Embryonic facial prominence (tissue), 1 donor: ENCODE measurements around the gene CAMTA1.

Experiments used
- DNase-seq: peaks from one replicate; pipeline ENCODE4 v3.0.0-alpha.2; 2016; ENCODE audit errors: extremely low spot score

Gene CAMTA1

DNA sequence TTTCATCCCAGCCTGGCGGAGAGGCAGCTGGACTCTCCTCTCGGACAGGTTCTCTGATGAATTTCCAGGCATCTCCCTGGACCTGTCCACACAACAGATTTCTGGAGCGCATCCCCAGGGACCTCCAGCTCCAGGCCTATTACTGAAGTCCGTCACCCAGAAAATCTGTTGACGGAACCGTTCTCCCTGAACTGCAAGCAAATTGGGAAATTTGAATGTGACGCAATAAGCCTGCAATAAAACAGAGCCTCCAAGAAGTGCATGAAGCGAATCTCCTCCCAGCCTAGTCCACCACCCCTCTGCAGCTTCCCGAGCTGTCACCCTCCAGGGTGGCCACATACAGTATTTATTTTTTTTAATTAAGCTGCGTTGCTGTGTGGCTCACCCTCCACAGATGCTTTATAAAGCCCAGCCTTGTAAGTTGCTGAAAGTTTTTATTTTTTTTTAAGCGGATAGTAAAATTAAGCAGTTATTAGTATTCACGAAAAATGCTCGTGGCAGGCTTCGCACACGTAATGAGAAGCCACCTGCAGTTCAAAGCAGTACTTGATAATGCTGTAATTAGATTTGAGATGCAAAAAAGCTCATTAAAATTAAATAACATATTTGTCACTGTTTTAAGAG lies 173.3 kb downstream of the CAMTA1 start:
- DNase-seq = no peak

DNA sequence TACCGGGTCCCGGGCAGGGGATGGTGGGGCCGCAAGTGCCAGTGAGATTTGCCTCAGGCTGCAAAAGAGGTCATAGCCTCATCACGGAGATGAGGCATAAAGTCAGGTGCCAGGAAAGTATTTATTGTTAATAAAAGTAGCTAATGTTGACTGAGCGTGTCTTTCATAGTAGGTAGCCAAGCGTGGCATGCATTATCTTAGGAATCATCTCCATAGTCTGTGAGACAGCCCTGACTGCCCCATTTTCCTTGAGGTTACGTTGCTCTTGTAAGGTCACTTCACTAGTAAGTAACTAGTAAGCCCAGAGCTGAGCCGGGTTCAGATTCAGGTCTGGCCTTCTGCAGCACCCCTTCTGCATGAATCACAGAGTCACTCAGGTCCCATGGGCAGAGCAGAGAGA lies 174.2 kb downstream of the CAMTA1 start:
- DNase-seq = no peak

DNA sequence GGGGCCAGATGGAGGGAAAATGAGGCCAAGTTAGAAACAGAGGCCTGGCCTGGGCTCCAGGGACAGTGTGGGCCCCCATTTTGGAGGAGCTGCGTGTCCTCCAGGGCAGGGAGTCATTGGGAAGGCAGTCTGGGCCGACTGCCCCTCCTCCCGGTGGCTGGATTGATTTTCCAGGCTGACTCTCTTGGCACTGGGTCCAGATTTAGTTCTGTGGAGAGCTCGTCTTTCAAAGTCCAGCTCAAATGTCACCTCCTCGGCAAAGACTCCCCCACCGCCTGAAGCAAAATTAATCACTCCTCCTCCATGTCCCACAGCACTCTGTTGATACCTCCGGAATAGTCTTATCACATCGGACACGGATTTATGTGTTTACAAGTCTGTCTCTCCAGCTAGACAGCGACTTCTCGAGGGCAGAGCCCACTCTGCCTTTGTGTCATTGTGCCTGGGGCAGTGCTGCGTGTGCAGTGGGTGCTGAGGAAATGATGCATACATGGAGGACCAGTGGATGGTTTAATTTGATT lies 175.1 kb downstream of the CAMTA1 start:
- peak; percentile 26 for DNase-seq

DNA sequence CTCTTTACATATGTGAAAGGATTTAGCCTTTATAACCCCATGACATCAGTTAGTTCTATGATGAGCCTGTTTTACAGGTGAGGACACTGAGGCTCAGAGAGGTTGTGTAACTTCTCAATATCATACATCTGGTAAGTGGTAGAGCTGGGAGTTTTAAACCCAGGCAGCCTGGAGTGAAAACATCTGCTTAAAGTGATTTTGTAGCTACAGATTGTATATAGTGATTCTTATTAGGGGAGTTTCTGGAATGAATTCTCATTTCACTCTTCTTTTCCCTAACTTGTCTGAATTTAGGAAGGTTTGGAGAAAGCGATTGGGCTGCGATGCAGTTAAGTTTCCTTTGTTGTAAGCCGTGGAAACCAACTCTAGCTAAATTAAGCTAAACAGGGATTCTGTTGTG lies 175.6 kb downstream of the CAMTA1 start:
- no peak for DNase-seq

DNA sequence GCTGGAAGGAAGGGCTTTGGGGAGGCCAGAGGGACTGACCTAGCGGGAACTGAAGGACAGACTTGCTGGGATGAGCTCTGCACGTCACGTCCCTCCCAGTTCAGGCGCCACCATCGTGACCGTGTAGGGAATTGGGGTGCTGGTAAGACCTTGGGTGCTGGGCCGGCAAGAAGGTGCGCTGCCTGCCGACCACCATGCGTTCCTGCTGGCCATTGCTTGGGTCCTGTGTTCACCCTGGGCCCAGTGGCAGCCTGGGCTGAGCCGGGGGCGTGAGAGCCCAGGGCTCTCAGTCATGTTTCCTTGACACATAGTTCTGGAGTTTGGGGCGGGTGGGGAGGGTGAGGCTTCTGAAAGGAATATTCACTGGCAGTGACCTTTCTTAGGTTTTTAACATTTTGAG lies 176.0 kb downstream of the CAMTA1 start:
- no peak for DNase-seq

DNA sequence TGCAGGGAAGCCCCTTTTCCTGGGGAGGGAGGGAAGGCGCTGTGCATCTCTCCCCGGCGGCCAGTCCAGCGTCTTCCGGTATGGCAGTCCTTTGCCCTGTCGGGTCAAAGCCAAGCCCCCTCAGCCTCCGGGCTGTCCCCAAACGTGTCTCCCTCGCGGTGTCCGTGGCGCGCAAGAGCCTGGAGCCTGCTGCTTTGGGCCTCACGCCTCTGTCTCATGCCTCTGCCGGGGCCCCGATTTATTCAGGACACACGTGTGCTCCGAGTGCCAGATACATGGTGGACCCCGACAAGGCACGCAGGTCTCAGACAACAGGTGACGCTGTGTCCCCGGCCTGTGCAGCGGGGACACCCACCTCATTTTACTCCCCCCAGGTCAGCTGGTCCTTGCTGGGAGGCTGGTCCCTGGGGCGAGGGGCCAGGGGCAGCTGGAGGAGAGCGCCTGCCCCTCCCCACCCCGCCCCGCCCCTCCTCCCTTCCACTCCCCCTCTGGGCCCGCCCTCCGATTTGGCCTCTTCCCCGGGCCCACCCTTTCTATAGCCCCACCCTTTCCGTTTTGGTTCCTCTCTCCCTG lies 176.7 kb downstream of the CAMTA1 start:
- no peak for DNase-seq

DNA sequence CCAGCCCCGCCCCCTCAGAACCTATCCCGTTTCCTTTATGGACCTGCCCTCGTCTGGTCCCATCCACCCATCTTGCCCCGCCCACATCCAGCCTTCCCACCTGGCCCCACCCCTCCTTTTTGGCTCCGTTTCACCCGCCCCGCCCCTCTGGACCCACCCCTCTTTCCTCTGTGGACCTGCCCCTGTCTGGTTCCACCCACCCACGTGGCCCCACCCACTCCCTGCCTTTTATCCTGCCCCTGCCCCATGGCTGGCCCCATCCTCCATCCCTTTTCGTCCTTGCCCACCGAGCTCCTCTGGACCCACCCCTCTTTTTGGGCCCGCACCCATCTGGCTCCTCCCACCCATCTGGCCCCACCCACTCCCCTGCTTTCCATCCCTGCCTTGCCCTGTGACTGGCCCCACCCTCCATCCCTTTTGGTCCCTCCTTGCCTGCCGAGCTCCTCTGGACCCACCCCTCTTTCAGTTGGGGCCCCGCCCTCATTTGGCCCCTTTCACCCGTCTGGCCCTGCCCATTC lies 177.3 kb downstream of the CAMTA1 start:
- DNase-seq = peak; percentile 29

DNA sequence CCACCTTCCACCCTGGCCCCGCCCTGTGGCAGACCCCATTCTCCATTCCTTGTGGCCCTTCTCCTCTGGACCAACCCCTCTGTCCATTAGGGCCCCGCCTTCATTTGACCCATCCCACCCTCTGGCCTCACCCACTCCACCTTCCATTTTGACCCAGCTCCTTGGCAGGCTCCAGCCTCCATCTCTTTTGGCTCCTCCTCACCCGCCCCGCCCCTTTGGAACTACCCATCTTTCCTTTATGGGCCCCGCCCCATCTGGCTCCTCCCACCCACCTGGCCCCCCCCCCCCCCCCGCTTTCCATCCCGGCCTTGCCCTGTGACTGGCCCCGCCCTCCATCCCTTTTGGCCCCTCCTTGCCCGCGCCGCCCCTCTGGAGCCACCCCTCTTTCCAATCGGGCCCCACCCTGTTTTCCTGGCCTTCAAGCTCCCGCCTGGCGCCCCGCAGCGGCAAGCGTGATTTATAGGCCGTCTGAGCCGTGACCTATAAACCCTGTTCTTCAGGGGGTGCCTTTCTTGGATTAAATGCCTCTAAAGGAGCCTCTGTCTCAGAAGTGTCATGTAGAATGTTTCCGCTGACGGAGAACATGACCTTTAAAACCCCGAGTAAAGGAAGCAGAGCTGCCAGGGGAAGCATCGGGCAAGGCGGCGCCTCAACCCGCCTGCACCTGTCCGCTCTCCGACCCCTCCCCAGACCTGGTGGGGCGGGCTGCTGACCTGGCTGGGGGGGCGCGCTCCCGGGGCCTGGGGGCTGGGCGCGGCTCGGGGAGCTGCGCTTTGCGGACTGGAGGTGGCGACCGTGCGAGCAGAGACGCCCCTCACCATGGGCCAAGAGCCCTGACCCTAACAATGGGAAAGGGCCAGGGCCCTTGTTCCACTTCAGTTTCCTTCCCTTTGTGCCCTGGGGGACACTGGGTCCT lies 178.0 kb downstream of the CAMTA1 start:
- no peak for DNase-seq

DNA sequence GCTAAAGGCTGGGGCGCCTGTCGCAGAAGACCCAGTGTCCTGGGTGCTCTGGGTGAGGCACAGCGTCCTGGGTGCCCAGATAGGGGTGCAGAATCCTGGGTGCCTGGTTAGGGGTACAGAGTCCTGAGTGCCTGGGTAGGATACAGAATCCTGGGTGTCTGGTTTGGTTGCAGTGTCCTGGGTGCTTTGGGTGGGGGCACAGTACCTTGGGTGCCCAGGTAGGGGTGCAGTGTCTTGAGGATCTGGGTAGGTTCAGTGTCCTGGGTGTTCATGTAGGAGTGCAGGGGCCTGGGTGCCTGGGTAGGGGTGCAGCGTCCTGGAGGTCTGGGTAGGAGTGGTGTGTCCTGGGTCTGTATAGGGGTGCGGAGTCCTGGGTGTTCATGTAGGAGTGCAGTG lies 178.7 kb downstream of the CAMTA1 start:
- no peak for DNase-seq

DNA sequence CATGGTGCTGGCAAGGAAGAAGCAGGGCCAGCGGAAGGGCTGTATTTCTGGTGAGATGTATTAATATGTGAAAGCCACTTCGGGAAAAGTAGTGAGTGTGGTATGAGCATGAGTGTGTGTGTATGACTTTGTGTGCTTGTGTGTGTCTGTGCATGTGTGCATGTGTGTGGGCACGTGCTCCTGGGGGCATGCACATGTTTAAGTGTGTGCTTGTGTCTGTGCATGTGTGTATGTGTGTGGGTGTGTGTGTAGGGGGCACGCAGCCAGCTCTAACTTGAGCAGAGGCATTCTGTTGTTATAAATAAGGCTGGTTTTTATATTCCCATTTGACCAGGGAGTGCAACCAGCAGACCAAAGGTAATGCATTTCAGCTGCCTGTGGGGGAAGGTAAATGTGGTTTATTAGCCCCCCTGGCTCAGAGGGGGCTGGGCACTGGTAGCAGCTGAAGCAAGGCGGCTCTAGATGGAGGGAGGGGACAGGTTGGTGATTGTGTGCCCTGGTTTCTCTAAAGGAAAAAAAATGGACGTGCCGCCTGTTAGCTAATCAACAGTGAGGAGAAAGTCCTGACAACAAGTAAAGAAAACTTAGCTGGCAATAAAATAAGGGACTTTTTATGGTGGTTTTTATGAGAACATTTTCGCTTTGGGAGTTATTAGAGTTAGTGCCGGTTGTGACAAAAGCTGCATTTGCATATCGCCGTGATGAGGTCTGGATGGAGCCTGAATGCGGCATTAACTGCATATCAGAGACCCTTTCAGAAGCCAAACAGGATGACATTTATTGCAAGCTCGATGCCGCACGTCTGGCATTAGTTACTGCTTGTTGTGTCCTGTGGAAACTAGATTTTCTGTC lies 180.1 kb downstream of the CAMTA1 start:
- DNase-seq = no peak

DNA sequence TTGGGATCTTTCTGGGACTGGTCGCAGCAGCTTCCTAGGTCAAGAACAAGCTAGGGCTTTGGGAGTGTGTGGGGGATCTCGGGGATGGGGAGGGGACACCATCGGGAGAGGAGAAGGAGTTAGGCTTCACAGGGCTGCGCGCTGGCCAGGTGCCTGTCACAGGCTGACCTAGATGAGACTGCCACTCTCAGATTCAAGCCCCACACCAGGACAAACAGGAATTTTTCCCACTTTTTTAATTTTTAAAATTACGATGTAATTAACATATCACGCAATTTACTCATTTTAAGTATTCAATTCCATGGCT lies 180.6 kb downstream of the CAMTA1 start:
- DNase-seq = no peak

DNA sequence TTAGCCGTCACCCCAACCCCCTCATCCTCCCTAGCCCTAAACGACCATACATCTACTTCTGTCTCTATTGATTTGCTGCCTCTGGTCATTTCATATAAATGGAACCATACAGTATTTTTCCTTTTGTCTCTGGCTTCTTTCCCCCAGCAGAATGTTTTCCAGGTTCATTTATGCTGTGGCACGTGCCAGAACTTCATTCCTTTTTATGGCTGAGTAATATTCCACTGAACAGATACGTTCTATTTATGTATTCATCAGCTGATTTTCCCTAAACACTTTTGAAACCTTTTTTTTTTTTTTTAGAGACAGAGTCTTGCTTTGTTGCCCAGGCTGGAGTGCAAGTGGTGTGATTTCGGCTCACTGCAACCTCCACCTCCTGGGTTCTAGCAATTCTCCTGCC lies 181.1 kb downstream of the CAMTA1 start:
- no peak for DNase-seq

DNA sequence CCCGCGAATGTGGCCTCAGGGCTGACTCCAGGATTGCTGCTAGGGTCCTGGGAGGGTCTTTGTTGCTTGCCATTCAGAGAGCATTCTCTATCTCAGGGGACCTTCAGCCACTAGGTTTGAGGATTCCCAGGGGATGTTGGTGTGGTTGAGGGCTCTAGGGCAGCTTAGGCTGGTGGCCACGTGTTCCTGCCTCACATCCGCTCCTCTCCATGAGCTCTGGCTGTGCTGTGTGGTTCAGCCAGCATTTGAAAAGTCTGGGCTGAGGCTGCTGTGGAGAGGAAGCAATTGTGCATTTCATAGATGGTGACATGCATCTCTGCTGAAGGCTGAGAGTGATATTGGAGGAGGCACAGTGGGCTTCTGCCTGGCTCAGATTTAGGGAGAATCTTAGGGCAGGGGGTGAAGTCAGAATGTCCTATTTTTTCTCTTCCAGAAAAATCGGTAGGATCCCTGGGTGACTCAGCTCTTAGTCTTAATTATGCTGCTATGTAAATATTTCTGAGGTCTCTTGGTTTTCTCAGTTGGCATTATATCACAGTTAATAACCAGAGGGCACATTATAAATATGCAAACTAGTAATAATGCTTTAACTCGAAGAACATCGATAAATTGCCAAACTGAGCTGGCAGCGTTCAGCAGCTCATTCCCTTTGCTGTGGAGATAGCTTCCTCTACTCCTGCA lies 182.3 kb downstream of the CAMTA1 start:
- DNase-seq = no peak

DNA sequence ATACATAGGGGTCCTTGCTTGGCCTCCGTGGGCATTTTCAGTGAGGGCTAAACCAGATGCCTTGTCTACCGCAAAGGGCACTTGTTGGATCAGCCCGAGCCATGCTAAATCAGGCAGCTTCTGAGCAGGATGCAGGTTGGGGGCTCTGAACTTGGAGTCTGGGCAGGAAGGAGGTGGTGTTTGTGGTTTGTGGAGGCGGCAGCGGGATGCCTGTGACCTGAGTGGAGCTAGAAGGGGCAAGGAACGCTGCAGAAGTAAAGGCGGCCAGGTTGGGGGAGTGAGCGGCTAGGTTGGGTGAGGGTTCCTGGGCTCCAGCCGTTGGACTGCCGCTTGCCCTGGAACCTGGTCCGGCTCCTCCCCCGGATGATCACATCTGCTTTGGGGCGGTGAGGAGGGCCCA lies 183.9 kb downstream of the CAMTA1 start:
- DNase-seq = no peak

DNA sequence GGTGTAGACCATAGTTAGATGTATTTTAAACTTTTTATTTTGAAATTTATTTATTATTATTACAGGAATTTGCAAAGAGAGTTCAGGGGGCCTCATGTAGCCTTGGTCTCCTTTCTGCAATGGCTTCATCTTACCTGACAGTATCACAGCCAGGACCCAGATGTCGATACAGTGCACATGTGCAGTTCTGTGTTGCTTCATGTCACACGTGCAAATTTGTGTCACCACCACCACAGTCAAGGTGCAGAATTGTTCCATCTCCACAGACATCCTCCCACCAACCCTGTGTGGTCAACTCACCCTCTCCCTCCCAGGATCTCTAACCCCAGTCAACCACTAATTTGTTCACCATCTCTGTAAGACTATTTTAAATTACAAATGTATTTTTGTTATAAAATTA lies 184.5 kb downstream of the CAMTA1 start:
- DNase-seq = no peak

DNA sequence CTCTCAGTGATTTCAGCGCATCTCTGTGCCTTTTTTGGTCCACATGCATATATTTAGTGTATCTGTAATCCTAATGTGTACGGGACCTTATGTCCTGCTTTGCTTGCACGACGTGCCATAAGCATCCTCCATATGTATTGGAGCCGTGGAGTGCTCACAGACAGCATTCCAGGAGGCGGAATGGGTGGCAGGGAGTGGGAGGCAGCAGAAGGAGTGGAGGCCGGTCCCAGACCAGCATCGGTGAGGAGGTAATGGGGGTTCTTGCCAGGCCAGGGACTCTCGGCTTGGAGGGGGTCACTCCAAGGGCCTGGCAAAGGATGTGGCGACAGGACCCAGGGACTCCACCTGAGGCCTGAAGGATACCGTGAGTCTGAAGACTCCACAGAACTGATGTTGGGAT lies 185.0 kb downstream of the CAMTA1 start:
- no peak for DNase-seq

DNA sequence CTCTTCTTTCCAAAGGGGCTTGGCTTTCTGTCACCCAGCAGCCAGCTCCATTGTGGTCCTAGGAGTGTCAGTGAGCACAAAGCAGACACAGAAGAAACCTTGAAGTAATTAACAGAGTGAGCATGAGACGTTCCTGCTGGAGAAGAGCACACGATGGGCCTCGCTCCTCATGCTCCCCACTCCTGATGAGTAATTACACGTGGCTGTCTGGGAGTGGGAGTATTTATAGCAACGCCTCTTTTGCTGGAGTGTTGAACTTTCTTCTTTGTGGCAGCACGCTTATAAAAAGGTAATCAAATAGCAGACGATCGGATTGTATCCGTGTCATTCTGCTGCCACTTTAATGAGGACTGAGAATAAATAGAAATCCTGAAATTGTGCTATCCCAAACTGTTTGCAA lies 185.8 kb downstream of the CAMTA1 start:
- no peak for DNase-seq

DNA sequence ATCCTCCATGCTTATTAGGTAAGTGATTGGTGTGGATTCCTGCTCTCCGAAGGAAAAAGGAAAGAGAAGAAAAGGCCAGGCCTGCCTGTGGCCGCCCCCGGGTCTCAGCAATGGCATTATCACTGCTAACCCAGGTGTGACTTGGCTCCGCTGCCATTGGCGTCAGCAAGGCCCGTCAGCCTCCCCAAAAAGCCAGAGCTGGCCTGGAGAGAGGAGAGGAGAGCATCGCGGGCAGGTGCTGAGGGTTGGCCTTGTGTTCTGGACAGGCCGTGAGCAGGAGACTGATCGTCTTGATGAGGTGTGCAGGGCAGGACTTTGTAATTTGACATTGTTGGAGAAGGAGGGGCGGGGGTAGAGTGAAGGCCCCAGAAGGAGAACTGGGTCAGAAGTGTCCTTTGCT lies 186.4 kb downstream of the CAMTA1 start:
- DNase-seq = no peak

DNA sequence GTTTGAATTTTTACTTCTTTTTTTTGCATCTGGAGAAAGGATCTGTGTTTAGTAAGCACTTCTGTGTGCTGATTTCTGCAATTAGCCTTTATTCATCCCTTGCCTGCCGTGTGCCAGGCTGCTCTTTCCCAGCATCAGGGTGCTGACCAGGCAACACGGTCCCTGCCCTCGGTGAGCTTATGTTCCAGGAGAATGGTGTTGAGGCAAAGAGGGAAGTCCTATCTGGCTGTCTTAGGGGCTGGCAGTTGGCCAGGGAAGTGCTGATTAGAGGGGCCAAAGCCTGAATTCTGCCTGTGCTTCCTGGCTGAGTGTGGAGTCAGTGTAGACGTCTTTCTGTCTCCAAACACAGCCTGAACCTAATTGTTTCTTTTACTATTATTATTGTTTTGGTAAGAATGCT lies 187.1 kb downstream of the CAMTA1 start:
- DNase-seq = no peak

DNA sequence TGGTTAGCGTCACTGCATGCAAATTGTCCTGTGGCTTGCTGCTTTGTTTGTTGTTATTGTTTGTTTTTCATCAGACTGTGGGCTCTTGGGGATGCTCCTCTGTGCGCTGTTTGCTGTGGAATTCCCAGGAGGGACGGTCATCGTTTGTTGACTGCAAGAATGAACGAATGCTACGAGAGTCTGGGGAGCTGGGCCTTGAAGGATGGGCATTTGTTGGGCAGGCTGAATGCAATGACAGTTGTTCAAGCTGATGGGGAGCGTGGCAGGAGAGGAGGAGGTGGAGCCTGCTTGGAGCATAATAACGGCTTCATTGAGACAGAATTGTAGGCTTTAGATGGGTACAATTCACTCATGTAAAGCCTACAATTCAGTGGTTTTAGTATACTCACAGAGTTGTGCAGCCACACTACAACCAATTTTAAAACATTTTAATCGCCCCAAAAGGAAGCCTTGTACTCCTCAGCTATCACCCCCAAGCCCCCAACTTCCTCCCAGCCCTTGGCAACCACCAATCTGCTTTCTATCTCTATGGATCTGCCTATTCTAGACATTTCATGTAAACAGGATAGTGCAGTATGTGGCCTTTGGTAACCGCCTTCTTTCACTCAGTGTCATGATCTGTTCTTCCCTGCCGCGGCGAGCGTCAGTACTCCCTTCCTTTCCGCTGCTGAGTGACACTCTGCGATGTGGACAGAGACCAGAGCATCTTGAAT lies 190.2 kb downstream of the CAMTA1 start:
- no peak for DNase-seq

DNA sequence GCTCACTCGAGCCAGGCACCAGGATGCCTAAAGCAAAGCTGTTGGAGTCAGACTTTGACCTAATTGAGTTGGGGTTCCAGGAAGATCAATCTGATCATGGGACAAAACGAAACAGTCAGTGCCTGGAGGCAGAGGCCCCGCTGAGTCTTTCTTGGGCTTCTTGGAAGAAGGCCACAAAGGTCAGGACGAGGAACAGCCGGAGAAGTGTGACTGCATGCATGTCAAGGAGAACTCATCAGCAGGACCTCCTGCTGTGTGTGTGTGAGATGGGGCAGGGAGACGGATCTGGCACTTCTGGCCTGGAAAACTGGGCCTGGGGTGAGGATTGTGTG lies 190.8 kb downstream of the CAMTA1 start:
- no peak for DNase-seq
